BLaER1 treated with 17β-estradiol and CSF1 and Interleukin-3, amounts not matched to agents 10 nM and 100 nM (cell line): ENCODE measurements around the gene DEUP1.
"Not testable (repeated sequence)": the region's sequence is repeated elsewhere in the genome, so short reads cannot be mapped to it uniquely, and the experiment has no call there.

Source experiments
- H3K27ac ChIP-seq, 11 experiments: shearing (Covaris generic); formaldehyde crosslinking; 2 replicates each; pipeline ENCODE4 v1.8.1; 2022
- H3K27me3 ChIP-seq, 11 experiments: shearing (Covaris generic); formaldehyde crosslinking; 2 replicates each; pipeline ENCODE4 v1.8.1; 2022
- H3K36me3 ChIP-seq, 11 experiments: shearing (Covaris generic); formaldehyde crosslinking; 2 replicates each; pipeline ENCODE4 v1.8.1; 2022
- H3K4me1 ChIP-seq, 10 experiments: shearing (Covaris generic); formaldehyde crosslinking; 2 replicates each; pipeline ENCODE4 v1.8.1; 2022
- H3K4me2 ChIP-seq, 11 experiments: shearing (Covaris generic); formaldehyde crosslinking; 2 replicates each; pipeline ENCODE4 v1.8.1; 2022
- H3K4me3 ChIP-seq, 10 experiments: shearing (Covaris generic); formaldehyde crosslinking; 2 replicates each; pipeline ENCODE4 v1.8.1; 2022
- H3K9ac ChIP-seq, 11 experiments: shearing (Covaris generic); formaldehyde crosslinking; 2 replicates each; pipeline ENCODE4 v1.8.1; 2022
- H3K9me3 ChIP-seq, 11 experiments: shearing (Covaris generic); formaldehyde crosslinking; replicated peaks in 1 of 11; 2 replicates each; pipeline ENCODE4 v1.8.1; 2022
- H4K20me1 ChIP-seq, 11 experiments: shearing (Covaris generic); formaldehyde crosslinking; 2 replicates each; pipeline ENCODE4 v1.8.1; 2022
- Cebpa-rat ChIP-seq, 11 experiments: shearing (Covaris generic); IDR thresholded peaks; 2 replicates each; pipeline ENCODE4 v1.8.1; 2022

Gene DEUP1

GRCh38 chr11:93330446-93330984 lies at the start of gene DEUP1:
DEUP1 (plus strand) TSS chr11:93330742; CDS start chr11:93332260, 1,518 bp downstream.
- Histone ChIP-seq H3K4me3 (no peak within 1 kb of the TSS), H3K27me3 (no peaks in the 10 kb centered on the region), H3K4me2 (no peak within 1 kb of the TSS), H3K4me1 (no peaks in the 10 kb centered on the region), H3K27ac (no peak within 1 kb of the TSS), H3K9ac (no peak within 1 kb of the TSS), H3K36me3 (no peaks in the 10 kb centered on the region), H4K20me1 (no peaks in the 10 kb centered on the region), H3K9me3 (peaks cover 10 to 15% (median 13%) of the 10 kb centered on the region in 11 experiments)
- TF ChIP-seq Cebpa-rat (IDR thresholded peaks at IDR 0.05): no peak

- Histone ChIP-seq H3K4me1 (peaks cover 0 to 3% (median 0%) of the 10 kb centered on the region in 10 experiments; a peak in 1 of 20 replicates), H3K9ac (no peak overlapping the region), H3K27me3 (no peaks in the 10 kb centered on the region), H3K4me3 (no peak overlapping the region), H3K27ac (no peak overlapping the region), H4K20me1 (no peaks in the 10 kb centered on the region), H3K36me3 (no peaks in the 10 kb centered on the region), H3K4me2 (no peak overlapping the region), H3K9me3 (no peaks in the 10 kb centered on the region)
- no peak for TF ChIP-seq Cebpa-rat (IDR thresholded peaks at IDR 0.05)
These were observed 45.1 kb upstream of the DEUP1 start for GRCh38 chr11:93285430-93285829.

GRCh38 chr11:93287434-93287833 lies 43.1 kb upstream of the DEUP1 start:
- Histone ChIP-seq H3K27ac (no peak overlapping the region), H3K27me3 (no peaks in the 10 kb centered on the region), H3K36me3 (no peaks in the 10 kb centered on the region), H3K9me3 (no peaks in the 10 kb centered on the region), H3K4me3 (no peak overlapping the region), H3K9ac (no peak overlapping the region), H4K20me1 (no peaks in the 10 kb centered on the region), H3K4me1 (peaks cover 0 to 3% (median 0%) of the 10 kb centered on the region in 10 experiments; a peak in 1 of 20 replicates), H3K4me2 (no peak overlapping the region)
- no peak for TF ChIP-seq Cebpa-rat (IDR thresholded peaks at IDR 0.05)

- no peak overlapping the region for H3K4me3 ChIP-seq
- H3K27ac ChIP-seq: no peak overlapping the region
- no peak overlapping the region for H3K9ac ChIP-seq
- no peak for TF ChIP-seq Cebpa-rat (IDR thresholded peaks at IDR 0.05)
- H3K36me3 ChIP-seq: no peaks in the 10 kb centered on the region
- no peaks in the 10 kb centered on the region for H3K9me3 ChIP-seq
- H3K4me1 ChIP-seq: no peaks in the 10 kb centered on the region; a peak in 1 of 20 replicates
- no peaks in the 10 kb centered on the region for H3K27me3 ChIP-seq
- H3K4me2 ChIP-seq: no peak overlapping the region
- H4K20me1 ChIP-seq: no peaks in the 10 kb centered on the region
These were observed 42.5 kb upstream of the DEUP1 start for GRCh38 chr11:93288079-93288478.

GRCh38 chr11:93288767-93289166 lies 41.8 kb upstream of the DEUP1 start:
- TF ChIP-seq Cebpa-rat (IDR thresholded peaks at IDR 0.05): no peak
- Histone ChIP-seq H4K20me1 (no peaks in the 10 kb centered on the region), H3K4me1 (no peaks in the 10 kb centered on the region; a peak in 1 of 20 replicates), H3K27me3 (no peaks in the 10 kb centered on the region), H3K36me3 (no peaks in the 10 kb centered on the region), H3K9me3 (no peaks in the 10 kb centered on the region), H3K27ac (no peak overlapping the region), H3K9ac (no peak overlapping the region), H3K4me3 (no peak overlapping the region), H3K4me2 (no peak overlapping the region)

GRCh38 chr11:93289782-93290463 lies 40.6 kb upstream of the DEUP1 start:
- TF ChIP-seq Cebpa-rat (IDR thresholded peaks at IDR 0.05): no peak
- no peaks in the 10 kb centered on the region for H4K20me1 ChIP-seq
- no peak overlapping the region for H3K4me2 ChIP-seq
- no peak overlapping the region for H3K4me3 ChIP-seq
- no peaks in the 10 kb centered on the region for H3K9me3 ChIP-seq
- H3K36me3 ChIP-seq: no peaks in the 10 kb centered on the region
- no peaks in the 10 kb centered on the region for H3K27me3 ChIP-seq
- H3K9ac ChIP-seq: no peak overlapping the region
- no peak overlapping the region for H3K27ac ChIP-seq
- no peaks in the 10 kb centered on the region; a peak in 1 of 20 replicates for H3K4me1 ChIP-seq

- no peak for TF ChIP-seq Cebpa-rat (IDR thresholded peaks at IDR 0.05)
- no peaks in the 10 kb centered on the region for H4K20me1 ChIP-seq
- no peak overlapping the region for H3K9ac ChIP-seq
- H3K4me3 ChIP-seq: no peak overlapping the region
- H3K27me3 ChIP-seq: no peaks in the 10 kb centered on the region
- no peak overlapping the region for H3K4me2 ChIP-seq
- no peak overlapping the region for H3K27ac ChIP-seq
- no peaks in the 10 kb centered on the region for H3K9me3 ChIP-seq
- no peaks in the 10 kb centered on the region for H3K4me1 ChIP-seq
- H3K36me3 ChIP-seq: no peaks in the 10 kb centered on the region
These were observed 39.4 kb upstream of the DEUP1 start for GRCh38 chr11:93291110-93291509.

- Histone ChIP-seq H3K9ac (no peak overlapping the region), H3K4me3 (no peak overlapping the region), H3K4me1 (no peaks in the 10 kb centered on the region), H4K20me1 (no peaks in the 10 kb centered on the region), H3K27me3 (no peaks in the 10 kb centered on the region), H3K27ac (no peak overlapping the region), H3K36me3 (no peaks in the 10 kb centered on the region), H3K9me3 (no peaks in the 10 kb centered on the region), H3K4me2 (no peak overlapping the region)
- no peak for TF ChIP-seq Cebpa-rat (IDR thresholded peaks at IDR 0.05)
These were observed 38.6 kb upstream of the DEUP1 start for GRCh38 chr11:93291898-93292297.

GRCh38 chr11:93295921-93296575 lies 34.5 kb upstream of the DEUP1 start:
- no peaks in the 10 kb centered on the region for H3K9me3 ChIP-seq
- no peak for TF ChIP-seq Cebpa-rat (IDR thresholded peaks at IDR 0.05)
- H3K36me3 ChIP-seq: no peaks in the 10 kb centered on the region
- no peaks in the 10 kb centered on the region for H4K20me1 ChIP-seq
- H3K4me3 ChIP-seq: no peak overlapping the region
- H3K9ac ChIP-seq: no peak overlapping the region
- H3K4me2 ChIP-seq: no peak overlapping the region
- H3K4me1 ChIP-seq: no peaks in the 10 kb centered on the region
- no peaks in the 10 kb centered on the region for H3K27me3 ChIP-seq
- H3K27ac ChIP-seq: no peak overlapping the region

GRCh38 chr11:93303689-93304088 lies 26.9 kb upstream of the DEUP1 start:
- no peak overlapping the region for H3K4me2 ChIP-seq
- H3K36me3 ChIP-seq: no peaks in the 10 kb centered on the region
- no peak for TF ChIP-seq Cebpa-rat (IDR thresholded peaks at IDR 0.05)
- no peaks in the 10 kb centered on the region for H3K4me1 ChIP-seq
- H3K9me3 ChIP-seq: peaks cover 0 to 10% (median 7%) of the 10 kb centered on the region in 11 experiments; a peak in 13 of 22 replicates
- H3K27me3 ChIP-seq: no peaks in the 10 kb centered on the region
- no peak overlapping the region for H3K27ac ChIP-seq
- no peak overlapping the region for H3K4me3 ChIP-seq
- no peak overlapping the region for H3K9ac ChIP-seq
- no peaks in the 10 kb centered on the region for H4K20me1 ChIP-seq

GRCh38 chr11:93314399-93314798 lies 16.1 kb upstream of the DEUP1 start:
- H3K27ac ChIP-seq: not testable (repeated sequence)

More at GRCh38 chr11:93314399-93314798, 16.1 kb upstream of the DEUP1 start:
- not testable (repeated sequence) for H3K4me1 ChIP-seq, H3K27me3 ChIP-seq, H3K9ac ChIP-seq, H3K4me3 ChIP-seq, H4K20me1 ChIP-seq, H3K4me2 ChIP-seq, H3K36me3 ChIP-seq
- H3K9me3 ChIP-seq: peaks cover 27 to 46% (median 40%) of the 10 kb centered on the region in 11 experiments
